SU-DHL-6 (cell line): ENCODE measurements around the gene NQO2.

Source experiments
- EZH2phosphoT487 ChIP-seq: fragments of 200-600 bp; sonication (generic), shearing (Covaris generic); conservative IDR thresholded peaks from 2 replicates; pipeline ENCODE4 v1.6.1; 2018; ENCODE audit warnings: mild to moderate bottlenecking, antibody characterized with exemption, low read length, moderate library complexity, mixed read lengths
- TF ChIP-seq, protein P1 (sequence below): fragments of 200-600 bp; sonication (generic); IDR thresholded peaks from one replicate; pipeline ENCODE4 v1.5.1; 2017; ENCODE audit warnings: antibody characterized with exemption, mild to moderate bottlenecking, low read length, moderate library complexity; ENCODE audit not compliant: insufficient read depth, poor library complexity, severe bottlenecking

DNA sequence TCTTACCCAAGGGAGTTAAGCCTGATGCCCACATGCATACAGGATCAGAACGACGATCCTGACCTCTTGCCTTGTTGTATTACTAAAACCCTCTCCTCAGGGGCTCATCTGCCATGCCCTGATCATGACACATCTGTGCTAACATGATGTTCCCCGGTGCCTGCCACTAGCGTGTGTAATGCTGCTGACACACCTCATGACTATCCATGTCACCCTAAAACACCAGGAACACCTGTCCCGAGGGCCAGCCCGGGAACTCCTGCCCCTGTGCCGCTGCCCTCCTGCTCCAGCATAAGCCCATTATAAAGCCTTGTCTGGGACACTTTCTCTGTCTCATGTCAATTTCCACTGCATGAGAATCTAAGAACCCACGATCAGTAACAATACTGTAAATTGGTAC, 35.9 kb upstream of the NQO2 start:
- TF ChIP-seq, protein P1, sequence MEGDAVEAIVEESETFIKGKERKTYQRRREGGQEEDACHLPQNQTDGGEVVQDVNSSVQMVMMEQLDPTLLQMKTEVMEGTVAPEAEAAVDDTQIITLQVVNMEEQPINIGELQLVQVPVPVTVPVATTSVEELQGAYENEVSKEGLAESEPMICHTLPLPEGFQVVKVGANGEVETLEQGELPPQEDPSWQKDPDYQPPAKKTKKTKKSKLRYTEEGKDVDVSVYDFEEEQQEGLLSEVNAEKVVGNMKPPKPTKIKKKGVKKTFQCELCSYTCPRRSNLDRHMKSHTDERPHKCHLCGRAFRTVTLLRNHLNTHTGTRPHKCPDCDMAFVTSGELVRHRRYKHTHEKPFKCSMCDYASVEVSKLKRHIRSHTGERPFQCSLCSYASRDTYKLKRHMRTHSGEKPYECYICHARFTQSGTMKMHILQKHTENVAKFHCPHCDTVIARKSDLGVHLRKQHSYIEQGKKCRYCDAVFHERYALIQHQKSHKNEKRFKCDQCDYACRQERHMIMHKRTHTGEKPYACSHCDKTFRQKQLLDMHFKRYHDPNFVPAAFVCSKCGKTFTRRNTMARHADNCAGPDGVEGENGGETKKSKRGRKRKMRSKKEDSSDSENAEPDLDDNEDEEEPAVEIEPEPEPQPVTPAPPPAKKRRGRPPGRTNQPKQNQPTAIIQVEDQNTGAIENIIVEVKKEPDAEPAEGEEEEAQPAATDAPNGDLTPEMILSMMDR = no peak
- no peak for TF ChIP-seq EZH2phosphoT487
